Astrocyte of the spinal cord (primary cell): ENCODE results near the gene NGLY1.

Source experiments
- DNase-seq: peaks from one replicate; pipeline ENCODE4 v3.0.0; 2011; ENCODE audit warnings: low read depth, low spot score
- H3K4me3 ChIP-seq: 2 replicates; pipeline ENCODE4 v1.5.1; 2011; ENCODE audit warnings: low read depth, mild to moderate bottlenecking, low read length, moderate library complexity
- in situ Hi-C: cut with HindIII; loops from 2 replicates; pipeline ENCODE4 v1.10.0; 2017; ENCODE audit warnings: low sequenced_read_pairs
- TF ChIP-seq, protein P1 (sequence below): IDR thresholded peaks from 2 replicates; pipeline ENCODE4 v1.5.1; 2012; ENCODE audit warnings: low read depth, mild to moderate bottlenecking, low read length, inconsistent platforms

NGLY1 gene

DNA sequence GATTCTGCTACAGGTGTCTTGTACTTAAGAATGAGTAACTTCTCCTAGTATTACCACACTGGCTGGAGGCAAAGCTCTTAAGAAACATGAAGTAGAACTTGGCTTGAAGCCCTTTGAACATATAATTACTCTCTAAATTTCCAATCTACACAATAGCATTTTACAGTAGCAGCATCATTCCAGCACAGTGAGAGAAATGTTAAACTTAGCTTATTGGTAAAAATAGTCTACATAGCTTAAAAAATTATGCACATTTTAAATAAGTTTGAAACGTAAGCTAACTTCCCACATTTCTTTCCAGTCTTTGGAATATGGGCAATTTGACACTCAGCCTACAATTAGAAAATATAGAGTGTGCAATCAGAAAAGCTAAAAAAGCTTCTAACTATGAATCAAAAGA is 85.7 kb downstream of the NGLY1 start:
- DNase-seq: no peak
- in situ Hi-C loops: no loop called here
- TF ChIP-seq, protein P1, sequence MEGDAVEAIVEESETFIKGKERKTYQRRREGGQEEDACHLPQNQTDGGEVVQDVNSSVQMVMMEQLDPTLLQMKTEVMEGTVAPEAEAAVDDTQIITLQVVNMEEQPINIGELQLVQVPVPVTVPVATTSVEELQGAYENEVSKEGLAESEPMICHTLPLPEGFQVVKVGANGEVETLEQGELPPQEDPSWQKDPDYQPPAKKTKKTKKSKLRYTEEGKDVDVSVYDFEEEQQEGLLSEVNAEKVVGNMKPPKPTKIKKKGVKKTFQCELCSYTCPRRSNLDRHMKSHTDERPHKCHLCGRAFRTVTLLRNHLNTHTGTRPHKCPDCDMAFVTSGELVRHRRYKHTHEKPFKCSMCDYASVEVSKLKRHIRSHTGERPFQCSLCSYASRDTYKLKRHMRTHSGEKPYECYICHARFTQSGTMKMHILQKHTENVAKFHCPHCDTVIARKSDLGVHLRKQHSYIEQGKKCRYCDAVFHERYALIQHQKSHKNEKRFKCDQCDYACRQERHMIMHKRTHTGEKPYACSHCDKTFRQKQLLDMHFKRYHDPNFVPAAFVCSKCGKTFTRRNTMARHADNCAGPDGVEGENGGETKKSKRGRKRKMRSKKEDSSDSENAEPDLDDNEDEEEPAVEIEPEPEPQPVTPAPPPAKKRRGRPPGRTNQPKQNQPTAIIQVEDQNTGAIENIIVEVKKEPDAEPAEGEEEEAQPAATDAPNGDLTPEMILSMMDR: no peak

DNA sequence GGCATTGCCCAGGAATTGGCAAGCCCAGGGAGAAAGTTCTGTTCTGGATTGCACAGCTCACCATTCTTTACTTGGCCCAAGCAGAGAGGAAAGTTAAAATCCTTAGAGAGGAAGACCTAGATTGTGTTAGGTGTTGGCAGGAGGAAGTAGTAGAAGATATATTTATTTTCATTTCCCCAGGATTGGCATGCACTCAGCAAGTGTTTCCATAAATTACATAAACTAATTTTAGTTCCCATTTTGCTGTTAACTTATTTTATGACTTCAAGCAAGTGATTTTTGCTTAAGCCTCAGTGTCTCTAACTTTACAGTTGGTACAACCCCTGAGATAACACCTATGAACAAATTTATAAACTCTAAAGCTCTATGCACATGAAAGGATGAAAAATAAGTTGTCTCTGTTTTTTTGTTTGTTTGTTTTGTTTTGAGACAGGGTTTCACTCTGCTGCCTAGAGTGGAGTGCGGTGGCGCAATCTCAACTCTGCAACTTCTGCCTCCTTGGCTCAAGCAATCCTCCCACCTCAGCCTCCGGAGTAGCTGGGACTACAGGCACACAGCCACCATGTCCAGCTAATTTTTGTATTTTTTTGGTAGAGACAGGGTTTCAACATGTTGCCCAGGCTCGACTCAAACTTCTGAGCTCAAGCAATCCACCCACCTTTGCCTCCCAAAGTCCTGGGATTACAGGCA is 87.4 kb downstream of the NGLY1 start:
- TF ChIP-seq, protein P1: no peak
- in situ Hi-C loops: no loop called here
- H3K4me3 ChIP-seq: no peak overlapping the region
- no peak for DNase-seq

More for the DNA sequence above, 85.7 kb downstream of the NGLY1 start:
- no peak overlapping the region for H3K4me3 ChIP-seq

DNA sequence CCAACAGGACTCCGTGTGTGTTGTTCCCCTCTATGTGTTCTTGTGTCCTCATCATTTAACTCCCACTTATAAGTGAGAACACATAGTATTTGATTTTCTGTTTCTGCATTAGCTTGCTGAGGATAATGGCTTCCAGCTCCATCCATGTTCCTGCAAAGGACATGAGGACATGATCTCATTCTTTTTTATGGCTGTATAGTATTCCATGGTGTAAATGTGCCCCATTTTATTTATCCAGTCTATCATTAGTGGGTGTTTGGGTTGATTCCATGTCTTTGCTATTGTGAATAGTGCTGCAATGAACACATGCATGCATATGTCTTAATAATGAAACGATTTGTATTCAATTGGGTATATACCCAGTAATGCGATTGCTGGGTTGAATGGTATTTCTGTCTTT is 90.0 kb downstream of the NGLY1 start:
- TF ChIP-seq, protein P1: no peak
- no peak for DNase-seq
- in situ Hi-C loops: no loop called here
- H3K4me3 ChIP-seq: no peak overlapping the region

DNA sequence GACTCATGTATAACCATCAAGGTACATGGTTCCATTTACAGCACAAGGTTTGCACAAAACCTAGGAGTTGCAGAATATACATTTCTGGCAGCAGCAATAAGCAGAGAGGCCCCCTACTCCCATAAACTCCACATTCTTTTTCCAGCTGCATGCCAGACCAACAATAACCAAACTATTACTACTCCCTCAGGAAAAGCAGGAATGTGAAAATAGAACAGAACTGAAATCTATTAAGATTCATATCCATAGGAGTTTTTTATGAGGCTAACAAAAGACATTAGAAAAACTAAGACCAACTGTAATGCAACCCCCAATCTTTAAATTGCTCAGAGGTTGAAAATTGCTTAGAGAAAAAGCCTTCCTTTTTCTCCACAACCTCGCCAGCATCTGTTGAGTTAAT is 90.9 kb downstream of the NGLY1 start:
- no peak for DNase-seq
- in situ Hi-C loops: no loop called here
- TF ChIP-seq, protein P1: no peak

DNA sequence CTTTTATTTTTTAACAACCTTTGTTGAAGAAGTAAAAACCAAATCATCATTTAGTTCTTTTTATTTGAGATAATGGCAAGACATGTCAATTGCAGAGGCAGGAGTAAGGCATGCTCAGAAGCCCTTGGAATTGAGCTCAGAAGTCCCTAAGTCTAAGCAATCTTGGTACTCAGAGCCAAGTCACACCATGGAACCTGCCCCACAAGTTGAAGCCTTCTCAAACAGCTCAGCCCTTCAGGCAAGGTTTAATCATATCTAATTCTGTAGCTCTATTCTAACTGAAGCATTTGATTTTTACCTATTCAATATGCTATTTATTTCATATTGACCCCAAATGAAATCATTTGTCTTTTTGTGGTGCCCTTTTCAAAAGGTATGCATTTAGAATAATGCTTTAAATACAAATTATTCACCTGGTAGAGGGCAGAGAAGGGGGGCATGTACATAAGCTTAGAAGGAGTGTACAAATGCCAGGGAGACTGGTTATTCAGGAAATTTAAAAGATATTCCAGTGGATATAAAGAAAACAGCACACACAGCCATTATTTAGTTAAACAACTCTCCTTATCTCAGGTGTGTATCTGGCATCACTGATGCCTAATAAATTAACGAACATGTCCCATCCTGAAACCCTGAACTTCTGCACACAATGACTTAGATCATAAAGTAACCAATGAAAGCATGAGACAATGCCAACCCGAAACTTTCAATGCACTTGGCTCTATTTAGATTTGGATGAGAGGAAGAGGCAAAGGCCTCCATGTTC is 92.3 kb downstream of the NGLY1 start:
- no peak overlapping the region for H3K4me3 ChIP-seq
- in situ Hi-C loops: no loop called here
- DNase-seq: no peak
- TF ChIP-seq, protein P1: no peak

More for the DNA sequence above, 90.9 kb downstream of the NGLY1 start:
- H3K4me3 ChIP-seq: no peak overlapping the region

DNA sequence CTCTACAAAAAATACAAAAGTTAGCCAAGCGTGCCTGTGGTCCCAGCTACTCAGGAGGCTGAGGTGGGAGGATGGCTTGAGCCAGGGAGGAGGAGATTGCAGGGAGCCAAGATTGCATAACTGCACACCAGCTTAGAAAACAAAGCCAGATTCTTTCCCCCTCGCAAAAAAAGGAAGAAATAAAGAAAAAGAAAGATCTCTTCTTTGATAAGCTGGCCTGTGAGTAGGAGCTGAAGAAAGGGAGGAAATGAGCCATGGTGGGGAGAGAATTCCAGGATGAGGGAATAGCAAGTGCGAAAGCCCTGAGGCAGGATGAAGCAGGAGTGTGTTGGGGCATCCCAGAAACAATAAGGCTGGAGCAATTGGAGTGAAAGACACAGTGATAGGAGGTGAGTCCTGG is 94.0 kb downstream of the NGLY1 start:
- DNase-seq: no peak
- in situ Hi-C loops: no loop called here
- TF ChIP-seq, protein P1: no peak
- no peak overlapping the region for H3K4me3 ChIP-seq
